Measurements from ENCODE around the gene TMEM126B.
"Not testable (repeated sequence)": the region's sequence is repeated elsewhere in the genome, so short reads cannot be mapped to it uniquely, and the experiment has no call there.

The TMEM126B gene

GRCh38 chr11:85627998-85628770 lies at the start of gene TMEM126B:
Gene TMEM126B (plus strand): TSS chr11:85628593. CDS start chr11:85628608, 15 bp downstream.
- DNase-seq: peak; percentile 93 to 94

- no peak for DNase-seq
These were observed 46.3 kb upstream of the TMEM126B start for GRCh38 chr11:85582111-85582510.

- no peak for DNase-seq
These were observed 39.0 kb upstream of the TMEM126B start for GRCh38 chr11:85589373-85589772.

GRCh38 chr11:85590848-85591483 lies 37.4 kb upstream of the TMEM126B start:
- DNase-seq: no peak

GRCh38 chr11:85595285-85595884 lies 33.0 kb upstream of the TMEM126B start:
- DNase-seq: peak in 1 of 2 donors; percentile 53

- no peak for DNase-seq
These were observed 31.5 kb upstream of the TMEM126B start for GRCh38 chr11:85596886-85597285.

- DNase-seq: no peak
These were observed 29.3 kb upstream of the TMEM126B start for GRCh38 chr11:85599083-85599482.

GRCh38 chr11:85602526-85603213 lies 25.7 kb upstream of the TMEM126B start:
- no peak for DNase-seq

- DNase-seq: no peak
These were observed 25.2 kb upstream of the TMEM126B start for GRCh38 chr11:85603220-85603619.

- DNase-seq: not testable (repeated sequence)
These were observed 22.2 kb upstream of the TMEM126B start for GRCh38 chr11:85606237-85606636.

GRCh38 chr11:85608621-85609020 lies 19.8 kb upstream of the TMEM126B start:
- DNase-seq: not testable (repeated sequence)

- not testable (repeated sequence) for DNase-seq
These were observed 19.1 kb upstream of the TMEM126B start for GRCh38 chr11:85609286-85609685.

- DNase-seq: not testable (repeated sequence)
These were observed 16.8 kb upstream of the TMEM126B start for GRCh38 chr11:85611643-85612042.

GRCh38 chr11:85619499-85619898 lies 8.9 kb upstream of the TMEM126B start:
- no peak for DNase-seq

- DNase-seq: no peak
These were observed 8.1 kb upstream of the TMEM126B start for GRCh38 chr11:85620256-85620655.

GRCh38 chr11:85626496-85626895 lies 1.9 kb upstream of the TMEM126B start:
- no peak for DNase-seq

- DNase-seq: peak in 1 of 2 donors; percentile 13
These were observed 928 bp upstream of the TMEM126B start, which contains the start of gene DLG2 for GRCh38 chr11:85627332-85627997. Gene DLG2 (minus strand): TSS chr11:85627344.

- DNase-seq: no peak
These were observed 463 bp downstream of the TMEM126B start for GRCh38 chr11:85628771-85629341.

- DNase-seq: no peak
These were observed 6.4 kb downstream of the TMEM126B start for GRCh38 chr11:85634747-85635146.

GRCh38 chr11:85643191-85643614 lies 14.8 kb downstream of the TMEM126B start:
- DNase-seq: no peak

GRCh38 chr11:85647078-85647477 lies 18.7 kb downstream of the TMEM126B start:
- no peak for DNase-seq
